ENCODE results near the gene DYRK1A. TPM values are rescaled to one million over a fixed set of nuclear protein-coding genes. Genes with fewer than 3 reads are reported as not detected.

DYRK1A gene
- total and polyA plus RNA-seq, 2 of the 13 experiments (the other 11 are each of a cell fraction or from before 2014, with no cell fraction given): 24.6 to 34.2 TPM

GRCh38 chr21:37446552-37446951, 80.0 kb downstream of the DYRK1A start (continued):
- TF ChIP-seq ZNF609 (CRISPR knock-in tag; IDR thresholded peaks at IDR 0.05; ENCODE audit: borderline replicate concordance) (peak; percentile 68; the same call in 1 of the 2 replicates), BHLHE40 (IDR thresholded peaks at IDR 0.05; ENCODE audit: low read length) (0 out of 2 replicates have a peak, but pooled peaks have one; percentile 3), PITX1 (CRISPR knock-in tag; IDR thresholded peaks at IDR 0.05) (no peak), ZMYM3 (CRISPR knock-in tag; IDR thresholded peaks at IDR 0.05) (no peak), JDP2 (CRISPR knock-in tag; IDR thresholded peaks at IDR 0.05; ENCODE audit: borderline replicate concordance) (no peak), ZNF644 (CRISPR knock-in tag; IDR thresholded peaks at IDR 0.05; ENCODE audit: low read depth) (no peak), TOPORS (CRISPR knock-in tag; IDR thresholded peaks at IDR 0.05) (no peak), SALL1 (CRISPR knock-in tag; IDR thresholded peaks at IDR 0.05) (peak; percentile 68), NFE2 (CRISPR knock-in tag; IDR thresholded peaks at IDR 0.05) (no peak), ZNF558 (CRISPR knock-in tag; IDR thresholded peaks at IDR 0.05; ENCODE audit: borderline replicate concordance) (no peak), GLMP (CRISPR knock-in tag; IDR thresholded peaks at IDR 0.05; ENCODE audit: borderline replicate concordance) (no peak), SP4 (CRISPR knock-in tag; IDR thresholded peaks at IDR 0.05) (no peak), ZBTB8A (CRISPR knock-in tag; IDR thresholded peaks at IDR 0.05; ENCODE audit: borderline replicate concordance, low read depth) (no peak), HHEX (CRISPR knock-in tag; IDR thresholded peaks at IDR 0.05) (peak; percentile 63; the same call in 1 of the 2 replicates), ZZZ3 (CRISPR knock-in tag; IDR thresholded peaks at IDR 0.05; ENCODE audit: borderline replicate concordance) (no peak), THRA (CRISPR knock-in tag; IDR thresholded peaks at IDR 0.05; ENCODE audit: borderline replicate concordance) (peak; percentile 90; the same call in 1 of the 2 replicates), ZMYM4 (CRISPR knock-in tag; IDR thresholded peaks at IDR 0.05) (0 out of 2 replicates have a peak, but pooled peaks have one; percentile 41), PAF1 (CRISPR knock-in tag; IDR thresholded peaks at IDR 0.05) (no peak), NR2F1 (CRISPR knock-in tag; IDR thresholded peaks at IDR 0.05) (peak; percentile 34 to 67; a peak in 2 of 4 replicates), NR2F6 (IDR thresholded peaks at IDR 0.05) (peak; percentile 77), NR2F6 (CRISPR knock-in tag; IDR thresholded peaks at IDR 0.05) (peak; percentile 32; the same call in 1 of the 2 replicates)
